CD4-positive, alpha-beta T cell treated with Interferon alpha-2 for 1 hour (primary cell): Measurements from ENCODE around the gene GPC5.
"Not testable (repeated sequence)": the region's sequence is repeated elsewhere in the genome, so short reads cannot be mapped to it uniquely, and the experiment has no call there.

Source experiments
- DNase-seq, 2 donors: peaks; one replicate each; pipeline ENCODE4 v3.0.0-alpha.2; 2020 to 2022

Gene GPC5

GRCh38 chr13:92719868-92720267, 1321.4 kb downstream of the GPC5 start:
- no peak for DNase-seq

DNA sequence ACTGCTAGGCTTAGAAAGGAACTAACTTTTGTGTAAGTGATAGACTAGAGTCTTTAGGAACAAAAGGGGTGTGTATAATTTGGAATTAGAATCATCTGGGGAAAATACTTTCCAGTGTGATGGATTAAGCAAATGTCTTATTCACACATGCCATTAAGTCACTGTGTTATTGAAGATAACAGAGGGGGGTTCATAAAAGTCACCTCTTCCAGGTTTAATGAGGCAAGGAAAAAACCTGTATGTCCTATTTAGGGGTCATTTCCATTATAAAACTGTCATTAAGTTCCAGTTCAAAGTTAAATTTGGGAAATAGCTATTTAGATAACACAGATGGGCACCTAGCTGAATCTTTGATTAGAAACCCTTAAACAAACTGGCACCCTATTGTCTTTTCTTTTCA, 1323.2 kb downstream of the GPC5 start:
- DNase-seq, result no peak

GRCh38 chr13:92727118-92727517, 1328.7 kb downstream of the GPC5 start:
- no peak for DNase-seq

DNA sequence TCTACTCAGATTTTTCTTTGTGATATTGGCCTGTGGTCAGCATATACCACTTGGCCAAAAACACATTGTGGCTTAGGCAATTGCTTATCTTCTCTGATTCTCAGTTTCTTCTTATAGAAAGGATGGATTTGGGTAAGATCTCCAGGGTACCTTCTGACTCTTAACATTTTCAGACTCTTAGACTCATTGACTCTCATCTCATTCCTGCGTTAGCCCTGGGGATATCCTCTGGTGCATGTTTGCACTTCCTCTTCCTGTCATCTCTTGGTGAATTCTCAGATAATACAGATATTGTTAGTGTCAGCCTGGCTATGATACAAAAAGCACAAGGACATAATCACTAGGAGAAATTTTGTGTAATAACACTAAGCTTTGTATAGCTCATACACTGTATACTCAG, 1335.6 kb downstream of the GPC5 start:
- DNase-seq, result no peak

- DNase-seq, result no peak
These were observed 1336.1 kb downstream of the GPC5 start for GRCh38 chr13:92734545-92734944.

DNA sequence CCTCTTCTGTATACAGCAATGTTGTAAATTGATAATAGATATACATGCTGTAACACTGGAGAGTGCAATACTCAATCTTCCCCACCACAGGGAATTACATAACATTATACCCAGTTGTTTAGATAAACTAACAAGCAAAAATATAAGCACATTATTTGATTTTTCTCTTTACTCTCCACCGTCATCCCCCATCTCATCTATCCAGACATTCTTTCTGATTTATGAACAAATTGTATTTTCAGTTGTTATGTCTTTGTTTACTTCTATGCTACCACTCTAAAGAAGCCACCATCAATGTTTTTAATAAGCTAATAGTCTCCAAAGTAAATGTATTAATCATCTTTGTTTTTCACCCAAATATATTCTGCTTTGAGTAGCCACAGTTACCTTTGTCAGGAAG, 1337.5 kb downstream of the GPC5 start:
- DNase-seq, result no peak

DNA sequence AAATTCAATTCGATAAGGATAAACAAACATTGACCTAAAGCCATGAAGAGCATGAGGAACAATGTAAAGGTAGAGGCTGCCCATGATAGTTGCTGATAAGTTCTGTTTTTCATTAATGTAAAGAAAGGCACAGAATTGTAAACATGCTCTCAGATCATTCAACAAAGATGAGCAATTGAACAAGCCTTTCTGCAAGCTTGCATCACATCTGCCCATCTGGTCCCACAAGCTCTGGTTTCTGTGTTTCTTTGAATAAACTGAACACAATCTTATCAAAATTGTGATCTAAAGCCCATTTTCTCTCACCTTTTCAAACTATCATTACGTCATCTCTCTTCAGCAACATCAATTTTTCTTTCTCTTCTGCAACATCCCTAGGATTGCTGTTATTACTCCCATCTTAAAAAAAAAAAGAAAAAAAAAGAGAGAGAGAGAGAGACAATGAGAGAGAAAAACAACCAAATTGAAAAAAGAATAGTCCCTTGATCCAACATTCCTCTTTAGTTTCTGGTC, 1340.9 kb downstream of the GPC5 start:
- no peak for DNase-seq

- no peak for DNase-seq
These were observed 1345.6 kb downstream of the GPC5 start for GRCh38 chr13:92743992-92744391.

GRCh38 chr13:92745258-92745657, 1346.8 kb downstream of the GPC5 start:
- DNase-seq, result no peak

DNA sequence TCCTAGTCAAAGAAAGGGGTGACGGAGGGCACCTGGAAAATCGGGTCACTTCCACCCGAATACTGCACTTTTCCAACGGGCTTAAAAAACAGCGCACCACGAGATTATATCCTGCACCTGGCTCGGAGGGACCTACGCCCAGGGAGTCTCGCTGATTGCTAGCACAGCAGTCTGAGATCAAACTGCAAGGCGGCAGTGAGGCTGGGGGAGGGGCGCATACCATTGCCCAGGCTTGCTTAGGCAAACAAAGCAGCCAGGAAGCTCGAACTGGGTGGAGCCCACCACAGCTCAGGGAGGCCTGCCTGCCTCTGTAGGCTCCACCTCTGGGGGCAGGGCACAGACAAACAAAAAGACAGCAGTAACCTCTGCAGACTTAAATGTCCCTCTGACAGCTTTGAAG, 1354.3 kb downstream of the GPC5 start:
- not testable (repeated sequence) for DNase-seq

GRCh38 chr13:92761710-92762109, 1363.3 kb downstream of the GPC5 start:
- no peak for DNase-seq

- DNase-seq, result no peak
These were observed 1369.0 kb downstream of the GPC5 start for GRCh38 chr13:92767468-92767867.

GRCh38 chr13:92768602-92769001, 1370.2 kb downstream of the GPC5 start:
- no peak for DNase-seq

GRCh38 chr13:92769046-92769445, 1370.6 kb downstream of the GPC5 start:
- DNase-seq, result no peak

DNA sequence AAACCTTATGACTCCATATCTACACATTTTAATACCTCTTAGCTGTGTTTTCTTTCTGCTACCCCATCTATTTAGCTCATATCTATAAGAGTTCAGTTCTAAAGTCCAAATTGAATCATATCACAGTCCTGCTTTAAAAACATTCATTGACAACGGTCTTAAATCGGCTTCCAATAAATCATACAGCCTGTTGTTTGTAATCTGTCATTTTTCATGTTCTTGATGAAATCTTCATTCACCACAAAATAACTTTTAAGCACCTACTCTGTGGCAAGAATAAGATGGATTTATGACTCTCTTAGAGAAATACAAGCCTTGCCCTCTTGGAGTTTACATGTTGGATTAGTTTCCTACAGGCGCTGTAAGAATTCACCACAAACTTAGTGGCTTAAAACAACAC, 1377.2 kb downstream of the GPC5 start:
- DNase-seq, result no peak

DNA sequence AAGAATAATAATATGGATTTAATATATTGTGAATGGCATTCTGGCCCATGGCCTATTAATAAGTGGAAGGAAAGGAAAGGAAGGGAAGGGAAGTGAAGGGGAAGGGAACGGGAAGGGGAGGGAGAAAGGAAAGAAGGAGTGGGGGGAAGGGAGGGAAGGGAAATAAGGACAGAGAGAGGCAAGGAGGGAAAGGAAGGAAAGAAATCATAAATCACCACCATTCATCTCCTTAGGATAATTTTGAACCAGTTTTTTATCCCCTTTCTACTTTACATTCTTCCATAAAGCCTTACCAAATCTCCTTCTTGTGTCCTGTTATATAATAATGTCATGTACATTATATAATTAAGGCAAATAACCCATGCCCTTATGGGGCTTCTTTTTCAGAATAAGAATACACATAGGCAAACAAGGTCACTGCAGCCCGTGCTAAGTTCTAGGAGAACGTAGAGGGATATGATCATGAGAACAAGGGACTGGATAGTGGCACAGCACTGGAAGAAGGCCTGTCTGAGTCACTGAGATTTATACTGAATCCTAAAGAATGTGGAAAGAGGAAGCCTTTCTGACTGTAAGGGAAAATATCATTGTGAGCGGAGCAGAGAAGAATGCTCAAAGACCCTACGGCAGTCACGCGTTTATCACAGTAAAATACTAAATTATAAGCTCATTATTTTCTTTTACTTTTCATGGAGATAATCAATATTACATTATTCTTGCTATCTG, 1383.7 kb downstream of the GPC5 start:
- DNase-seq, result no peak

DNA sequence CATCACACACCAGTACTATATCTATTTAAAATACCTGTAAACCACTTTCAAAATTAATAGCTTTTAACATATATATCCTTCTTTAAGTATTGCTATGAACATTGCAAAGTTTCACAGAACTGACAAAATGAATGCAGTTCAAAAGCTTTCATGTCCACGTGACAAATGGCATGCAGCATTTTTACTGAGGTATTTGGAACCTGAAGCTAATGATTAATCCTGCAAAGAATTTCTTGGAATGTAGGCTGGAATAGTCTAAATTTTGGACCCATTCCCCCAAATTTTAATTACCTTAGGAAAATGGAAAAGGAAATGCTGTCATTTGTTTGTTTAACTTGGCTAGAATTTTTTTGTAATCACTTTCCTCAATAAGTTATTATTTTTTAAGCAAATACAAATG, 1404.4 kb downstream of the GPC5 start:
- DNase-seq, result no peak

DNA sequence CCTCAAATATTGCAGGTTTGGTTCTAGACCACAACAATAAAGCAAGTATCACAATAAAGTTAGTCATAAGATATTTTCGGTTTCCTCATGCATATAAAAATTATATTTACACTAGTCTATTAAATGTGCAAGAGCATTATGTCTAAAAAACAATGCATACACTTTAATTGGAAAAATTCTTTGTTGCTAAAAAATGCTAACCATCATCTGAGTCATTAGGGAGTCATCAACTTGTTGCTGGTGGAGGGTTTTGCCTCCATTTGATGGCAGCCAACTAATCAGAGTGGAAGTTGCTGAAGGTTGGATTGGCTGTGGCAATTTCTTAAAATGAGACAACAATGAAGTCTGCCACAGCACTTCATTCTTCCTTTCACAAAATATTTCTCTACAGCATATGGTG, 1405.9 kb downstream of the GPC5 start:
- DNase-seq, result no peak

DNA sequence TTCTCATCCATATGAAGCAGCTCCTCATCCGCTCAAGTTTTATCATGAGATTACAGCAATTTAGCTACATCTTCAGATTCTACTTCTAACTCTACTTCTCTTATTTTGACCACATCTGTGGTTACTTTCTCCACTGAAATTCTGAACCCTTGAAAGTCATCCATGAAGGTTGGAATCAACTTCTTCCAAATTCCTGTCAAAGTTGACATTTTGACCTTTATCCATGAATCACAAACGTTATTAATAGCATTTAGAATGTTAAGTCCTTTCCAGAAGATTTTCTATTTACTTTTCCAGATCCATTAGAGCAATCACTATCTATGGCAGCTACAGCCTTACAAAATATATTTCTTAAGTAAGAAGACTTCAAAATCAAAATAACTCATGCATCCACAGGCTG, 1406.5 kb downstream of the GPC5 start:
- no peak for DNase-seq

- no peak for DNase-seq
These were observed 1407.3 kb downstream of the GPC5 start for GRCh38 chr13:92805766-92806165.

DNA sequence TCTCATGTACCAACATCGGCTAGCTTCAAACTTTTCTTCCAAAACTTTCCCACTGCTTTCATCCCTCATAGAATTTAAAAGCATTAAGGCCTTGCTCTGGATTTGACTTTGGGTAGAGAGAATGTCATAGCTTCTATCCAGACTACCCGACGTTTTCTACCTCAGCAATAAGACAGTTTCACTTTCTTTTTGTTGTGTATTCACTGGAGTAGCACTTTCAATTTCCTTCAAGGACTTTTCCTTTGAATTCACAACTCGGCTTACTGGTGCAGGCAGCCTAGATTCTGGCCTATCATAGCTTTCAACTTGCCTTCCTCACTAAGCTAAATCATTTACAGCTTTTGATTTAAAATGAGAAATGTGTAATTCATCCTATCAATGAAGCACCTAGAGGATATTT, 1407.8 kb downstream of the GPC5 start:
- DNase-seq, result peak in 1 of 2 donors; percentile 42

GRCh38 chr13:92807353-92807752, 1408.9 kb downstream of the GPC5 start:
- DNase-seq, result no peak

DNA sequence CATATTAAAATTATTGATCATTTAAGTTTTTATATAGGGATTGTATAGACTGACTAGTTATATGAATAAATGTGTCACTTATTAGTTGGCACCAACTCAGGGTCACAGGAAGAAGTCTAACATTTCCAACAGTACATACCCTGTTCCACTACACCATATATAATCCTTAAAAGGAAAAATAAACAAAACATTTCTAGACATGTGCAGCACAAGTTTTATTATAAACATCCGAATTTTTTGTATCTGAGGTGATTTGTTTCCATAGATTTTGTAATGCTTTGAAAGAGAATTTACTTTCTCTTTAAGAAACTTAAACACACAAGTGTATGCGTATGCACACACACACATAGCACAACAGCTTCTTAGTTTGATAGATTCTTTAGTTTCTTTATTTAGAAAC, 1409.5 kb downstream of the GPC5 start:
- DNase-seq, result no peak

- DNase-seq, result no peak
These were observed 1422.9 kb downstream of the GPC5 start for GRCh38 chr13:92821324-92821723.

DNA sequence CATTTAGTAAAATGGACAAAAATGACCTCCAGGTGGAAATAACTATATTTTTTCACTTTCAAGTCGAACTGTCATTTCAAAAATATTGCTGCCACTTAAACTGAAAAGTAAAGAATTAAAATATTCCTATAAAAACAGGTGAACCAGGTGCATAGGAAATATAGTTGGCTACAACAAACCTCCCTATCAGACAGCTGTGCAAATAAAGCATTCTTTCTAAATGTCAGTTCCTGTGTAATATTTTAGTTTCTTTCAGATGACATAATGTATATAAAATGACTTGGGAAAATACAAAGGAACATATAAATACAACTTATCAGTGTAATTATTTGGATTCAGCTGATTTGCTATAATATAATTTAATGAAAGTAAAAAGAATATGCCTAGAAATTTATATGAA, 1424.6 kb downstream of the GPC5 start:
- no peak for DNase-seq
